SK-N-SH treated with all-trans-retinoic acid at 6 μM for 48 hours (cell line): ENCODE results near the gene LRPPRC.

Source experiments
- ARNTL ChIP-seq: fragments of 450-650 bp; formaldehyde crosslinking; IDR thresholded peaks from 2 replicates; pipeline ENCODE4 v1.5.0; 2020; ENCODE audit warnings: low read depth, mild to moderate bottlenecking, moderate library complexity, borderline replicate concordance
- CREB5 ChIP-seq: fragments of 250-450 bp; sonication (Bioruptor Pico); IDR thresholded peaks from 2 replicates; pipeline ENCODE4 v1.5.1; 2020; ENCODE audit warnings: low read depth, mild to moderate bottlenecking, moderate library complexity
- CSDC2 ChIP-seq: fragments of 250-450 bp; sonication (Bioruptor Pico); IDR thresholded peaks from 2 replicates; pipeline ENCODE4 v1.5.0; 2020; ENCODE audit warnings: mild to moderate bottlenecking, moderate library complexity
- OSR1 ChIP-seq: fragments of 250-450 bp; sonication (Bioruptor Pico); IDR thresholded peaks from 2 replicates; pipeline ENCODE4 v1.8.0; 2022; ENCODE audit warnings: moderate library complexity, mild to moderate bottlenecking, inconsistent platforms
- PATZ1 ChIP-seq: fragments of 250-450 bp; sonication (Bioruptor Pico); IDR thresholded peaks from 2 replicates; pipeline ENCODE4 v1.8.0; 2020; ENCODE audit warnings: mild to moderate bottlenecking, moderate library complexity, borderline replicate concordance
- RARB ChIP-seq: fragments of 250-450 bp; sonication (Bioruptor Pico); IDR thresholded peaks from 2 replicates; pipeline ENCODE4 v1.8.0; 2021; ENCODE audit warnings: mild to moderate bottlenecking, moderate library complexity
- ZFP3 ChIP-seq: fragments of 250-450 bp; sonication (Bioruptor Pico); IDR thresholded peaks from 2 replicates; pipeline ENCODE4 v1.5.0; 2020; ENCODE audit warnings: mild to moderate bottlenecking, moderate library complexity
- ZFP30 ChIP-seq: fragments of 450-650 bp; formaldehyde crosslinking; IDR thresholded peaks from 2 replicates; pipeline ENCODE4 v1.5.0; 2022; ENCODE audit warnings: mild to moderate bottlenecking, moderate library complexity

- TF ChIP-seq RARB (CRISPR knock-in tag) (no peak), CSDC2 (no peak), ZFP30 (CRISPR knock-in tag) (no peak), PATZ1 (CRISPR knock-in tag) (no peak), ZFP3 (CRISPR knock-in tag) (no peak), CREB5 (CRISPR knock-in tag) (no peak), OSR1 (no peak), ARNTL (CRISPR knock-in tag) (no peak)
Measured at GRCh38 chr2:43848214-43848613, 147.6 kb downstream of the LRPPRC start.
